ENCODE results near the gene DENND2C. TPM values are rescaled to one million over a fixed set of nuclear protein-coding genes. Genes with fewer than 3 reads are reported as not detected.
A peak's percentile ranks its signal among the peaks of the same experiment; 100 is the strongest.

DENND2C gene
- total RNA-seq, 2 donors from 2014 or later: 2.3 to 3.1 TPM

DNA sequence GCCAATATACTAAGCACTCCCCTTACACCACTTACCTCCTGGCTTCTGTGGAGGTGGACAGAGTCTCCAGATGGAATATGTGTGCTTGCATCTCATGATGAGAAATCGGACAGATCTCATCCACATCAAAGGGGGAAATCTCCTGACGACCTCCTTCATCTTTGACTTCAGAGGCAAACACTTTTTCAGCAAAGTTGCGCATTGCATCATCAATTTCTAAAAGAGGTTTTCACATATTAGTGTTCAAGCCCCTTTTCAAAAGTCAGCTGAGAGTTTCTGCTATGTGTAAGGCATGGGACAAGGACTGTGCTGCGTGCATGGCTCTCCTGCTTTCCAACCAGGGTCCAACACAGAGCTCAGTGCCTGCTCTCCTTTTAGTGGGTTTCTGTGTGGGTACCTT, 18.7 kb upstream of the DENND2C start:
- intact Hi-C loops (cut with DNase I): no loop called here
- ATAC-seq (no peak), DNase-seq (no peak)

DNA sequence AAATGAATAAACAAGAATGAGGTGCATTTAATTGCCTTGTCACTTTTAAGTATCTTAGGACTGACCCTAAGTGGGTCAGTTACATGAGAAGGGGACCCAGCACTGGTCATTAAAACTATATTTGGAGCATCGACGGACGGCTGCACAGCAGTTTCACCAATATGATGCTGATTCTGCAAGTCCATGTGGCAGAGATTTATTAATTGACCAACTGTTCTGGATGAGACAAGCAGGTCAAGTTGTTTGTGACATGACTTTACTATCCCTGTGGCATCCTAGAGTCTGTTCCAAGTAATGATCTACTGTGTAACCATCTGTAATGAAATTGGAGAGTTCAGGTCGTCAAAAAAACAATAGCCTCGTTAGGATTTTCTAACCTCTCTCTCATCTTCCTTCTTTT, 16.0 kb upstream of the DENND2C start:
- ATAC-seq (no peak), DNase-seq (no peak)
- intact Hi-C loops (cut with DNase I): no loop called here

DNA sequence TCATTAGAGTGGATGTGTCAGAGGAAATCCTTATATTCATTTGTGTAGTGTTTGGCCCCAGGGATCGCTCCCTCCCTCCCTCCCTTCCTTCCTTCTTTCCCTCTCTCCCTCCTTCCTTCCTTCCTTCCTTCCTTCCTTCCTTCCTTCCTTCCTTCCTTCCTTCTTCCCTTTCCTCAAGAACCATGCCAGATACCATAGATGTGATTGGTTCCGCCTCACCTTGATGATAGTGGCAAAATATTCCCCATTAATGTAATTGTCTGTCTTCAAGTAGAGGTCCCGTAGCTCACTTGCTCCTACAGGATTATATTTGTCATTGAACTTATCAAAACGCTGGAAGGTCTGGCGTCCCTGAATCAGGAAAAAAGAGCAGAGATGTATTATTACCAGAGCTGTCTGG, 7.8 kb upstream of the DENND2C start:
- intact Hi-C loops (cut with DNase I): no loop called here
- DNase-seq: no peak
- ATAC-seq: no peak

DNA sequence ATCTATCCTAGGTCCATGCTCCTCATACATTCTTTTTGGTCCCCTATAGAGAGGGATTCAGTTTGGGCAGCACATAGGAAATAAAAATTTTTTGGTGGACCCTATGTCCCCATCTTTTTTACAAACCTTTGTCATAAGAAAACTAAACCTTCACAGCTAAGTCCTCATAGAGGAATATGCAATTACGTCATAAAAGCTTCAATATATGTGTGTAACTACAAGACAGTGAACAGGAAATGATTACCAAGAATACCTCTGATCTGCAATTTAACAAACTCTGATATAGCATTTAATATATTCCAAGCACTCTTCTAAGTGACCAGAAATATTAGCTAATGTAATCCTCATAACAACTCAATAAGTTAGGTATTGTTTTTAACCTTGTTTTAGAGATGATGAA, 6.3 kb upstream of the DENND2C start:
- ATAC-seq (no peak), DNase-seq (no peak)
- intact Hi-C loops (cut with DNase I): no loop called here

DNA sequence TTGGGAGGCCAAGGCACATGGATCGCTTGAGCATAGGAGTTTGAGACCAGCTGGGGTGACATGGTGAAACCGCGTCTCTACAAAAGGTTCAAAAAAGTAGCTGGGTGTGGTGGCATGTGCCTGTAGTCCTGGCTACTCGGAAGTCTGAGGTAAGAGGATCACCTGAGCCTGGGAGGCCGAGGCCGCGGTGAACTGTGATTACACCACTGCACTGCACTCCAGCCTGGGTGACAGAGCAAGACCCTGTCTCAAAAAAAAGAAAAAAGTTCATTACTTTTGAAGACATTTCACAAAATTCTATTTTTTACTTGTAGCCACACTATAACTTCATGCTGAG, 2.1 kb upstream of the DENND2C start:
- ATAC-seq: no peak
- intact Hi-C loops (cut with DNase I): no loop called here
- no peak for DNase-seq

DNA sequence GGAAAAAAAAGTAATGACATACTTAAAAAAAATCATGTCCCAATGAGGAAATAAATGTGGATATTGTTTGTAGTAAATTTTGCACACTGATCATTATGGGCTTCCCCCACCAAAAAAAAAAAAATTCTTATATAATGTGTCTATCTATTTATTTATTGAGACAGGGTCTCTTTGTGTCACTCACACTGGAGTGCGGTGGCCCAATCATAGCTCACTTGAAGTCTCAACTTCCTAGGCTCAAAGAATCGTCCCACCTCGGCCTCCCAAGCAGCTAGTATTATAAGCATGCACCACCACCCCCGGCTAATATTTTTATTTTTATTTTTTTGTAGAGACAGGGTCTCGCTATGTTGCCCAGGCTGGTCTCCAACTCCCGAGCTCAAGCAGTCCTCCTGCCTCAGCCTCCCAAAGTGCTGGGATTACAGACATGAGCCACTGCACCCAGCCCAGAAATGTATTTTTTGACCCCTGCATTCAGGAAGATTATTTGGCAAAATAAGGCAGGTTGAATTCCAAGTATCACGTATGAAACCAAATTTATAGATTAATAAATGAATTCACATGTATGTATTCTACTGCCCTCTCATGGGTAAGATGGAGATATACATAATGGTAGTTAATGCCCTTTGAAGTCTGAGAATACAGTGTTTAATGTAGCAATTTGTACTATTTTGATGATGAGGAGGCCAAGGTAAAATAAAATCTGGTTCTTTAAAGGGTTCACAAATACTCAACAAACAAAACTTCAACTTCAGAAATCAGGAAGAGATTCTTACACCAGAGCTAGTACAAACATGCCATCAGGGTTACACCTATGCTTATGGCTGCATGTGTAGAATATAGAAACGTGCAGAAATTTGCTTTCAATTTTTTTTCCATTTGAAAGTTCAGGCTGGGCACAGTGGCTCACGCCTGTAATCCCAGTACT, 1.4 kb upstream of the DENND2C start:
- no peak for ATAC-seq
- intact Hi-C loops (cut with DNase I): no loop called here
- DNase-seq: no peak

DNA sequence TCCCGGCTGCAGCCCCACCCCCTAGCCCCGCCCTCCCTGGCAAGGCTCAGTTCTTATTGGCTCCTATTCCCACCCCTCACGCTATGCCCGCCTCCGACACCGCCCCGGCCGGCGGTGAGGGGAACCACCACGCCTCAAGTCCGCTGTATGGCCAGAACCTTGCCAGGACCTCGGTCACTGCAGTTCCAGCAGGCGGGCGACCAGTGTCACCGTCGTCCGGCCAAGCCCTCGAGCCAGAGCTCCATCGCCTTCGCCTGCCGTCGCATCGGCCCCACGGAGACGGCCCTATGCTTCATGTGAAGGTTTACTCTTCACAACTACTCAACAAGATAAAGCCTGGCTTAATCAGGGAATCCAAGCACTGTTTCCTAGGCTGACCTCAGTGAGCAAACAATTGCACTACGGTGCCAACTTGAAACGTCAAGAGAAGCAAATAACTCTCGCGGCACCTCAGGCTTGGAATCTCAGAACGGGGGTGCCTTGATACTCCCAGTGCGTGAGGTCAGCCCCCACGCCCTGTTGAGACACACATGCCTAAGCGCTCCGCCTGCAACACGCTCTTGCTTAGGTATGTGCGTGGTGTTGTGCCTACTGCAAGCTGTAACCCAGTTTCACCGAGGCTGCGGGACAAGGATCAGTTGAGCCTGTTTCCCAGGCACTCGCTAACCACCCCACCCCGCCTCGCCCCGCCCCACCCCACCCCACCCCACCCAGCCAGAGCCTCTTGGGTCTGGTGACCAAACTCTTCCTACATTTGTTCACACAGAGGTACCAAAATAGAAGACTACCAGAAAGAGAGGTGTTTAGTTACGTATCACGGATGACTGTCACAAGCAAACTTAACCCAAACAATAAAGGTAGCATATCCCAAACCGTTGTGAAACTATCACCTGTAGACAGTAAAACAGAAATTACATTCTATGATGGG, 498 bp upstream of the DENND2C start:
- ATAC-seq (peak; percentile 100), DNase-seq (peak; percentile 94)
- intact Hi-C loops (cut with DNase I): no loop called here

DNA sequence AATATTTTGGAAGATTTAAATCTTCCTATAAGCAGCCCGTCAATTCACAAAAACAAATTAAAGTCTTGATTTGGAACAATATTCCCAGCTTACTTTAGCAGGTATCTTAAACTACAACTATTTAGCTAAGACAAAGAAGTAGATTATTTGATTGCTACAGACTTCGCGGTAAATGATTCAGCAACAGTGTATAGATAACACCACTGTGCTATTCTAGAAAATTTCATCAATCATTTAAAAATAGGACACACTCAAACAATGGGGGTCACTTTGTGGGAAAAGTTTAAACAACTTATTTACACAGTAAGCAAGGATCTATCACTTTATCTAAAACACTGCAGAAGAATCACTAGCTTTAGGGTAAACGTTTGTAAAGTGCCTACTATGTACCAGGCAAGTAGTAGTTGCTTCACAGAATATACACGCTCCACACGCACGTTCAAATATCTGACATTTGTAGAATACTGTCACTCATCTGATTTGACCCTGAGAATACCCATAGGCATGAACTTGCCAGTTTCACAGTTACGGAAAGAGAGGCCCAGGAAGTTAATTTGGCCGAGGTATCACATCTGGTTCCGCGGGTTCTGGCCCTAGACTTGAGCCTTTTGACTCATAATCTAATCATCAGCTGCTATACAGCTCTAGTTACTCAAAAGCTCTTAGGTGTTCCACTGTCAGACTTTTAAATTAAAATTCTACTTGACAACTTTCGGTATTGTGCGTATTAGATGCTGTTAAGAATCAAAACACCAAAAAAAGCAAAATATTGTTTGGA, 876 bp downstream of the DENND2C start:
- intact Hi-C loops (cut with DNase I): loop anchor here in 1 of 2 donors (10.0 kb wide), 1 partner anchor 84 kb away; the partner anchor contains the start of gene BCAS2
- ATAC-seq (peak in 1 of 2 donors; percentile 18), DNase-seq (no peak)

DNA sequence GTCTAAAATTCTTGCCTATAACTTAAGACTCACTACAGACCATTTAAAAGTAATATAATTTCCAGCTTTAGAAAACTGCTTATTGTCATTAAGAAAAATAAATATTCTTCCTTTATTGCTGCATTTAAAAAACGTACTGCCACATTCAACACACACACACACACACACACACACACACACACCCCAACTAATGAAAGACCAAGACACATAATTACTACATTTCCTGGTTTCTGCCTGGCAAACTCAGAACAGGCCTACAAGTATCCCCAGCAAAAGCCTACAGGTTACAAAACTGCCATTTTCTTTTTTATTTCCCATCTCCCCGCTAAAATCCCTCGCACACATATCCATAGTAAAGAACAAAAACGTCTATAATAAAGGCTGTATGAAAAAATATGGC, 1.5 kb downstream of the DENND2C start:
- no peak for ATAC-seq
- intact Hi-C loops (cut with DNase I): loop anchor here in 1 of 2 donors (10.0 kb wide), 1 partner anchor 84 kb away; the partner anchor contains the start of gene BCAS2
- no peak for DNase-seq

DNA sequence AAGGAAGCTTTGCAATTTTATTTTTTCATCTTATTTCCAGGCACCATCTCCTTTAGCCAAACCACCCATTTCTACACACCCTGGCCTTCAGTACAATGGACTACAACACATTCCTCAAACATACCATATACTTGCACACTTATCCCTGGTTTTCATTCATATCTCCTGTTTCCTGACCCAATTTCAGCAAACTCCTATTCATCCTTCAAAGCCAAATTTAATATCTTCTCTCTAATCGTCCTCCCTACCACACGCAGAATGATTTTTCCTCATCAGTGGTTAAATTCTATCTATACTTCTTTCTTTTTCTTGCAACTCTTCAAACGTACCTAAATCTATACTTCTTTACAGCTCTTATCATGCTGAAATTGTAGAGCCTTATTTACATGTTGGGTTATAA, 2.9 kb downstream of the DENND2C start:
- DNase-seq: no peak
- intact Hi-C loops (cut with DNase I): loop anchor here in 1 of 2 donors (10.0 kb wide), 1 partner anchor 82 kb away; the partner anchor contains the start of gene BCAS2
- ATAC-seq: no peak

DNA sequence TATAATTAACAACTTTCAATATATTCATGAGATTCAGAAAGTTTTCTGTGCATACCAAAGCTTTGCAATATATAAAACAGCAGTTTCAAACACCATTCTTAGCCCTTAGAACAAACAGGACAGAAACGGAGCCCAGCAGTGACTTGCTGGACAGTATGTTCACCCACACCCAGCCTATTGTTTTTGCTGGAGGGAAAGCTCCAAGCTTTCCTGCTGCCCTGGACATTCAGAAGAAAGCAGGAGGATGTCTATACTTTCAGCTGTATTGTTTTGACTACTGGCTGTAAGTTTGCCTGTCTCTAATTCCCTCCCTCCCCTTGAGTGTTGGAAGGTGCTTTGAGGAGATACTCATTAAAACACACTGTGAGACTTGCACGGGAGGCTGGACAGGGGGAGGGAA, 9.6 kb downstream of the DENND2C start:
- no peak for ATAC-seq
- DNase-seq: no peak
- intact Hi-C loops (cut with DNase I): loop anchor here in 1 of 2 donors (10.0 kb wide), 1 partner anchor 75 kb away; the partner anchor contains the start of gene BCAS2

DNA sequence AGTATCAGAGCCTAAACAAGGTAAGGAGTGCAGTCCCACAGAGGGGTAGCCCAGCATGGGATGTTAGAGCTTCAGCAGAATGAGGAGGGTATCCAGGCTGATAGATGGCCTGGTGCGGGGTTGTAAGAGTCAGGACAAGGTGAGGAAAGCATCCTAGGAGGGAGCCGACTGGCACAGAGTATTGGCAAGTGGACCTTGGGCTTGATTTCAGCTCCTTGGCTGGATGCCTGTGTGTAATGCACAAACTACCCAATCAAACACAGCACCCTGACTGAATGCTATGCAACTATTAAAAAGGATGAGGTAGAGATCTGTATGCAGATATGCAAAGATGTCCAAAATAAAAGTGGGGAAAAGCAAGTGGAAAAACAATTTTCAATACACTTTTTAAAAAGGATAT, 18.0 kb downstream of the DENND2C start:
- intact Hi-C loops (cut with DNase I): no loop called here
- ATAC-seq (no peak), DNase-seq (no peak)

DNA sequence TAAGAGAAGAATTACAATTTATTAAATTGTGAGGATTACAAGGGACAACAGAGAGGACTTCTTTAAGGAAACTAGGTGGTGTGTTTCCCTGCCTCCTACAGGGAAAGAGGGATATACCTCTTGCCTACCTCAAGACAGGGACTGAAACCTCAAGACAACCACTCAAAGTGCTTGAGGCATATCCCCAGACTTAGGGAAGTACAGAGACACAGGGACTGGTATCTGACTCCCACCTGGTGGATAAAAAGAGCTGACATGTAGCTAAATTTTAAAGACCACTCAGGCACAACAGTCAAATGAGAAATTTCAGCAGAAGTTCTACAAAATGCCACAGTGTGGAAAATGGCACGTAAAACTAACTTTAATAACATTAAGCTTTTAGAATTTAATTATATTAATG, 21.3 kb downstream of the DENND2C start:
- ATAC-seq: no peak
- DNase-seq: no peak
- intact Hi-C loops (cut with DNase I): no loop called here

DNA sequence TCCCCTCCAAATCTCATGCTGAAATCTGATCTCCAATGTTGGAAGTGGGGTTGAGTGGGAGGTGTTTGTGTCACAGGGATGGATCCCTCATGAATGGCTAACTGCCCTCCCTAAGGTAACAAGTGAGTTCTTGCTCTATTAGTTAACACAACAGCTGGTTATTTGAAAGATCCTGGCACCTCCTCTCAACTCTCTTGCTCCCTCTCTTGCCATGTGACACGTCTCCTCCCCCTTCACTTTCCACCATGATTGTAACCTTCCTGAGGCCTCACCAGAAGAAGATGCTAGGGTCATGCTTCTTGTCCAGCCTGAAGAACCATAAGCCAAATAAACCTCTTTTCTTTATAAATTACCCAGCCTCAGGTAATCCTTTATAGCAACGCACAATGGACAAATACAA, 28.5 kb downstream of the DENND2C start:
- DNase-seq (no peak), ATAC-seq (no peak)
- intact Hi-C loops (cut with DNase I): no loop called here

DNA sequence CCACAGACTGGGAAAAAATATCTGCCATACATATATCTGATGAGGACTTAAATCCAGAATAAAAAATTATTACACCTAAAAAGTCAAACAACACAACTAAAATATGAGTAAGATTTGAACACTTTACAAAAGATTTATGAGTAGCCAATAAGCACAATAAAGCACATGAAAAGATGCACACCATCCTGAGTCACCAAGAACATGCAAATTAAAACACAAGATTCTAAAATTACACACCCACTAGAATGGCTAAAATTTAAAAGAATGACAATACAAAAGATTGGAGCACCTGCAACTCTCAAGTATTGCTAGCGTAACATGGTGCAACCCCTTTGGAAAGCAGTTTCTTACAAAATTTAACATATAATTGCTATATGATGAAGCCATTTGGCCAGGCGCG, 30.9 kb downstream of the DENND2C start:
- DNase-seq (no peak), ATAC-seq (no peak)
- intact Hi-C loops (cut with DNase I): no loop called here

DNA sequence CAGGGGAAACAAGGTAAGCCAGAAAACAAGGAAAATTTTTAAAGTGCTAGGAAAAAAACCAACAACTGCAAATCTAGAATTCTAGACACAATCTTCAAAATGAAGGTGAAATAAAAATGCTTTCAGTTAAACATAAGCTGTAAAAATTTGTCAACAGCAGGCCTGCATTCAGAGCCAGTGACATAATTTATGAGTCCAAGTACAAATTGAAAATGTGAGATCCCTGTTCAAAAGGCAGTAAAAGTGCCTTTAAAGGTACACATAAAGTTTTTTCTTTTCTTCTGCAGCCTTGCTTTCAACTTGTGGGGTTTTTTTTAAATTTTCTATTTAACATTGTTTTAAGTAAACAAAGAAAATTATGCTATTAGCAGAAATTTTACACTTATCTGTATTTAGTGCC, 37.4 kb downstream of the DENND2C start:
- no peak for DNase-seq
- no peak for ATAC-seq
- intact Hi-C loops (cut with DNase I): no loop called here

DNA sequence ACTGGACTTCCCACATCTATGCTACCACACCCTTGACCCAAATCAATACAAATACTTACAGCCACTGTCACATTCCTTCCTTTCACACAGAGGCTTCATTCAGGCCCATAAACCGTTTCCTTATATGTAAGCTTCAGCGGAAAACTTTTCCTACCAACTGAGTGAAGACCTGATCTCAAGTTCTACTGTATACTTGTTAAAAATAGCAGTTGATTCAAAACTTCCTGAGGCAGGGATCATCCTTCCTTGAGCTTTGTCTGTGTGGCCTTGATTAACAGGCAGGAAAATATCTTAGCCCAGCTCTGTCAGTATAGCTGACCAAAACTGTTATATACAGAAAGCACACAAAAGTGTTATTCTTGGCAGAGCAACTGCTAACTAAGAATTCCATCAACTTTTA, 42.7 kb downstream of the DENND2C start:
- intact Hi-C loops (cut with DNase I): no loop called here
- no peak for DNase-seq

DNA sequence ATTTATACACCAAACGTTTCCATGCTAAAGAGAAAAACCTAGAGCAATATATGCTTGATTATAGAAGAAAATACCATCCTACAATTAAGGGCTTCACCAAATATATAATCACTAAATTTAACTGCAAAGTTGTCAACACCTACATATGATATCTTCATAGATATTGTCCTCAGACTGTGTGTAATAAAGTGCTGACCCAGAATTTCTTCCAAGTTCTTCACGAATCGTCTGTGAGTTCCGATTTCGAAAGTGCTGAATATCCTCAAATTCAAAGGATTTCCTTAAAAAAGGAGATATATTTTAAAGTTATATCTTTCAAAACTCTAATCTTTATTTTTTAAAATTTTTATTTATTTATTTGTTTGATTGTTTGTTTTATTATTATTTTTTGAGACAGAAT, 46.5 kb downstream of the DENND2C start:
- ATAC-seq: no peak
- intact Hi-C loops (cut with DNase I): no loop called here

More for the DNA sequence above, 42.7 kb downstream of the DENND2C start:
- no peak for ATAC-seq

DNA sequence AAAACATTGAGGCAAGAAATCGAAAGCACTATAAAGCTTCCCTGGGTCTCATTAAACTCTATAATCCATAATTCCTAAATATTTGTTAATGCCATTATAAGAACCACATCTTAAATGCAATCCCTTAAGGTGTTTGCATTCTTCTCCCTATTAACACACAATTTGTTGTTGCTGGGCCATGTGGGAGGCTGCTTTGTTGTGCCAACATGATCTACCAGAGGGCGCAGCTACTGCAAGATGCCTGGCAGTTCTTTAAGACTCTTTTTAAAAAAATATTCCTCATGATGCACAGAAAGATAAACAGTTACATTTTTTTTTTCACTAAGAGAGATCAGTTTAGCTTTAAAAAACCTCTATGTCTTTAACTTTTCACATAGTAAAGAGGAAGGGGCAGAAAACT, 49.4 kb downstream of the DENND2C start:
- DNase-seq (no peak), ATAC-seq (no peak)
- intact Hi-C loops (cut with DNase I): no loop called here

More for the DNA sequence above, 46.5 kb downstream of the DENND2C start:
- DNase-seq: no peak
